ENCODE results near the gene POLD4. TPM values are rescaled to one million over a fixed set of nuclear protein-coding genes. Genes with fewer than 3 reads are reported as not detected.

POLD4 gene
- total RNA-seq, 1 experiment from 2014 or later: 78.7 TPM

GRCh38 chr11:67374571-67375281, 21.4 kb upstream of the POLD4 start:
- TSS peak; percentile 94 for BruUV-seq (replicated peaks)

GRCh38 chr11:67373648-67374570, 20.6 kb upstream of the POLD4 start:
- DNase-seq (ENCODE audit: low read depth, low spot score): peak; percentile 80
- Histone ChIP-seq H3K4me1 (ENCODE audit: control insufficient read depth, insufficient read depth, low read length) (peaks cover 71% of the 10 kb centered on the region), H3K9me3 (ENCODE audit: control insufficient read depth, insufficient read depth, low read depth, low read length) (no peaks in the 10 kb centered on the region), H3K27me3 (ENCODE audit: control insufficient read depth, insufficient read depth, low read length) (no peaks in the 10 kb centered on the region), H3K36me3 (ENCODE audit: control insufficient read depth, insufficient read depth, low read length) (no peaks in the 10 kb centered on the region; the same call in 1 of the 2 replicates), H3K4me3 (ENCODE audit: low read depth in 2 of 2, low read length in 2 of 2) (peak overlapping the region; percentile 65 to 69), H3K27ac (ENCODE audit: low read length) (peak overlapping the region; percentile 98)
- CTCF ChIA-PET: interaction anchor here (0.5 to 6.9 kb wide), 5 partner anchors 7 to 198 kb away, joined by 5 to 58 read pairs (median 19); no protein-coding TSS in a partner anchor
- no TSS peak for BruUV-seq (replicated peaks)
- ATAC-seq: peak; percentile 67
- POLR2A ChIA-PET: interaction anchor here (0.8 to 2.2 kb wide), 5 partner anchors 8 to 28 kb away, joined by 6 to 32 read pairs (median 11); partner anchors contain the start of genes POLD4 and PPP1CA
- intact Hi-C loops (cut with micrococcal nuclease; ENCODE audit: unreplicated experiment): no loop called here
- TF ChIP-seq SIN3A (IDR thresholded peaks at IDR 0.05; ENCODE audit: borderline replicate concordance, insufficient read depth, low read depth, low read length) (0 out of 2 replicates have a peak, but pooled peaks have one; percentile 22), POLR2AphosphoS5 (IDR thresholded peaks at IDR 0.05; ENCODE audit: low read depth, low read length) (peak; percentile 80; the same call in 1 of the 2 replicates), TCF7L2 (IDR thresholded peaks at IDR 0.05; ENCODE audit: low read depth, low read length) (peak; percentile 46; the same call in 1 of the 2 replicates), CTCF (IDR thresholded peaks at IDR 0.05) (no peak; the same call in 1 of the 2 replicates)
- in situ Hi-C loops (cut with HindIII; ENCODE audit: low pct_unique_long_range_greater_than_20kb, low sequenced_read_pairs): no loop called here

More at GRCh38 chr11:67374571-67375281, 21.4 kb upstream of the POLD4 start:
- intact Hi-C loops (cut with micrococcal nuclease; ENCODE audit: unreplicated experiment) (no loop called here), in situ Hi-C loops (cut with HindIII; ENCODE audit: low pct_unique_long_range_greater_than_20kb, low sequenced_read_pairs) (no loop called here)
- no peak for DNase-seq (ENCODE audit: low read depth, low spot score)
- peak overlapping the region; percentile 65 to 69 for H3K4me3 ChIP-seq (ENCODE audit: low read depth in 2 of 2, low read length in 2 of 2)
- TF ChIP-seq REST (IDR thresholded peaks at IDR 0.05; ENCODE audit: insufficient read depth in 1 of 2, low read depth in 2 of 2, low read length in 1 of 2): no peak
- H3K4me1 ChIP-seq (ENCODE audit: control insufficient read depth, insufficient read depth, low read length): peaks cover 75% of the 10 kb centered on the region
- H3K27ac ChIP-seq (ENCODE audit: low read length): peak overlapping the region; percentile 98
- no peaks in the 10 kb centered on the region for H3K9me3 ChIP-seq (ENCODE audit: control insufficient read depth, insufficient read depth, low read depth, low read length)
- ChIA-PET CTCF (interaction anchor here (0.5 to 6.9 kb wide), 5 partner anchors 6 to 108 kb away, joined by 4 to 58 read pairs (median 12); no protein-coding TSS in a partner anchor), POLR2A (interaction anchor here (0.7 to 2.2 kb wide), 4 partner anchors 7 to 253 kb away, joined by 3 to 32 read pairs (median 9); partner anchors contain the start of gene POLD4)
- no peaks in the 10 kb centered on the region for H3K27me3 ChIP-seq (ENCODE audit: control insufficient read depth, insufficient read depth, low read length)
- no peaks in the 10 kb centered on the region; the same call in 1 of the 2 replicates for H3K36me3 ChIP-seq (ENCODE audit: control insufficient read depth, insufficient read depth, low read length)
- ATAC-seq: peak; percentile 6; the same call in 1 of the 2 replicates
